SW480 (cell line): Measurements from ENCODE around the gene LIX1L.

ENCODE experiments used
- DNase-seq: peaks from one replicate; pipeline ENCODE4 v3.0.0-alpha.2; 2016; ENCODE audit warnings: low spot score

The LIX1L gene

DNA sequence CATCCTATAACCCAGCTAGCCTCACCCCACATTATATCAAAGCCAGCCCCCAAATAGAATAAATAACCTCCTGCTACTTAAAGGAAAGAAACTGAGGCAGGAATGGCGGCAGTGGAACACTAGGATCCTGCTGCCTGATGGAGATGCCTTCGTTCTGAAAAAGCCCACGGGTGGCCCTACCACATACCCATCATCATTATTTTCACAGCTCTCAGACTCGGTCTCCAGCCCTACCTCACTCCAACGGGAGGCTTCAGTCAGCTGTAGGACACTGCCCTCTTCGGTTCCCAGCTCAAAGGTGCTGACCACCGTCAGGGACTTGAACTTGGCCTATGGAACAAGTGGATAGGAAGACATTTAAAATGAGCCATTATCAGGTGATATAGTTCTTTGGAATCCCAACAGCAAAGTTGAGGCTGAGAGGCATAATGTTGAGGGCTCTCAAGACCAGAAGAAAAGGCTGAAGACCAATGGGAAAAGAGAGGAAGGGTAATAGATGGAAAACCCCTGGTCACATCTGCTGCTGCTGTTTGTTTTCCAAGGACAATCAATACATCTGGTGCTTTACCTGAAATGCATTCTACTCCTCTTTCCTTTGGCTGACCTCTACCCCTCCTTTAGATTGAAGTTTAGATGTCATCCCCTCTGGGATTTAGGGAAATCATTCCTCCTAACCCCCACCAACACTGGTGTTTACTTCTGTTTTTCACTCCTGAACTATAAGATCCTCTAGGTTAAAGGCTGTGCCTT, 64.3 kb downstream of the LIX1L start:
- DNase-seq = no peak

DNA sequence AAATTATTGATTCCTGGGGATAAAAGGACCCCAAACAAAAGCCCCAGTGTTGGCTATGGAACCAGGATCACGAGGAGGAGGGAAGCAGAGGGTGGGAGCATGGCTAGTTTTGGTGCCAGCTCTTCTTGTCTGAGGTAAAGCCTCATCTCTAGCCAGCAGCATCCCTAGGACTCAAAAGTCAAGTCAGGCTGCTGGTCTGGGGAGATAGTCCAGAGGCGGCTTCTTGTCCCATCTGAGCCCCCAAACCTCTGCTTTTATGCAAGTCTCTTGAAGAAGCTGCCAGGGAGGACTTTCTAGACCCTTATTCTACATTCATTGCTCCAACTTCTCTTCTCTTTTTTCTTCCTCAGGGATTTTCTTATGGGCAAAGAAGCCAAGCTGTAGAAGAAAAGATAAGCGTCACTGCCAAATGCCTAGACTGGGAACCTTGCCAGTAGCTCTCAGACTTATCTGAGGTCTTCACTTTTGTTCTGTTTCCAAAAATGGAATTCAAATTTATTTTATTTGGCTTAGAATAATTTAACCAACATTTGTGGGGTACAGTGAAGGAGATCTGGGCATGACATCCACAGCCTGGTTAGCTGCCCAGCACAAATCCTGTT, 65.2 kb downstream of the LIX1L start:
- DNase-seq = no peak

DNA sequence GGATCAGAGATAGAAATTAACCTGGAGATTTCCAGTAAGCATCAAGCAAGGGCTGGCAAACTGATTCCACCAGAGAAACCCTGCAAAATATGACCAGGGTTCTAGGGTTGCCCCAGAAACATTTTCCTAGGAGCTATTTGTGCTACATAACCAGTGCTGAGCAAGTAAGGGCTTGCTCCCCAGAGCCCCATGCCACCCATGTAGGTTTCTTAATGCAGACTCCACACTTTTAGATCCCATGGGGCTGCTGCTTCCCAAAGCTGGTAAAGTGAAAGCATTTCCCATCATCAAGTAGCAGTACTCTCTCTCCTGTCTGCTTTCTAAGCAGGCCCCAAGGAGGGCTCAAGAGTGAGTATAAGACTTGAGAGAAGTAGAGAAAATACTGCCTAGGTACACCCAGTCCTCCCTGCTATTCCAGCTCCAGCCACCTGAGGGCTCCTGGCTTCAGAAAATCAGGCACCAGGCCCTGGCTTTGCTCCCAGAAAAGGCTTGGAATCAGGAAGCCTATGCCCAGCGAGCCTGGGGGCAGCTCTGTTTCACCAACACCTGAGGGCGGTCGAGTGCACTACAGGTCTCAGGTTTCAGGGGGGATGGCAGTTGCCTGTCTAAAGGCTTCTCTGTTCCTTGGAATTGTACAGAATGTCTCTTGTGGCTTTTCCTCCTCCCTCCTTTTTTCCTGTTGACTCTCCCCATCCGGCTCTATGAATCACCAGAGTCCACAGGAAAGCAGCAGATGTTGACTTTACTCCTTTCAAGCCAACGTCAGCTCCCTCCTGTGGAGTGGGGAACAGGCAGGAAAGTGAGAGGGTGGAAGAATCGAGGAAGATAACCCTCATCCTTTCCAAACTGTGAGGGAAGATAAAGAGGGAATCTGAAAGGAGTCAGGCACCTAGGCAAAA, 66.0 kb downstream of the LIX1L start:
- peak; percentile 97 for DNase-seq

DNA sequence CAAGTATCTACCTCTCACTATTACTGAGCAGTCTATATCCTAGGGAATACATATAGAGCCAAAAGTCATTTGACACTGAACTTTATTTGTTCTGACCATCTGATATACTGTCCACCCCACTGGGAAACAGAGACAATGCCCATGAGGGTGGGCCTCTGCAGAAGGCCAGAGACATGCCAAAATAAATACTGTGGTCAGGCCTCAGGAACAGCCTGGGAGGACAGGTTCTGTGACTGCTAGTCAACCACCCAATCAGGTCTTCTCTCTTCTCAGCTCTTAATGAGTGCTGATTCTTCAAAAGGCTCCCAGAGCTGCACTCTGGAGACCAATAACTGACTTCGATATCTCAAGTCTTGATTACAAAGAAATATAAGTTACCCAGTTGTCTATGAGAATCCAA, 66.7 kb downstream of the LIX1L start:
- DNase-seq = no peak

DNA sequence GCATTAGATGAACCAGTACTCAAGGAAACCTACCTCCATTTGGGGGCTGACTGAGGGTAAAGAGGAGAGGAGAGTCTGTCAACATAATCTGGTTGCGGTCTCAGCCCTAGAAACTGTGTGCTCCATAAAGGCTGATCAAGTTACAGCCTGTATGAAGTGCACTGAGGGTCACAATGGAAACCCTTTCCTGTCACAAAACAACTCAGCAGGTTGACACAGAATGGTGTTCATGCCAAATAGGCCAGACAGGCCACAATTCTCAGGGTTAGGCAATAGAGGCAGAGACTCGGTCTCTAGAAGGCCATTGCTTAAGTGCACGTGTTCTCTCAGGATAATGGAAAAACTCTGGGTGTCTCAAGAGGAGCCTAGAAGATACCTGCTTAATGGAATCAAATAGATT, 68.1 kb downstream of the LIX1L start:
- no peak for DNase-seq

DNA sequence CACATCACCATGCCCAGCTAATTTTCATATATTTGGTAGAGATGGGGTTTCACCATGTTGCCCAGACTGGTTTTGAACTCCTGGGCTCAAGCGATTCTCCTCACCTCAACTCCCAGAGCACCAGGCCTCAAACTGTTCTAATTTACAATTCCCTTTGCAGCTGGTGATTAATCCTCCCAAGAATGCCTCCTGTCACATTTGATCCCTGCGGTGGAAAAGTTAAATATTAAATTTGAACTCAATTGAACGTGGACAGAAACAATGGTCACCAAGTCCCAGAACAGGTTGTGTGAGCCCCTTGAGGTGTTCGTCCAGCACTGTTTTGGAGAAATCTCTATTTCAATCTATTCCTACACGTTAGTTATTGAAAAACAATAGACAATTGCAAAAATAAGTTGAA, 70.2 kb downstream of the LIX1L start:
- DNase-seq = peak; percentile 32

DNA sequence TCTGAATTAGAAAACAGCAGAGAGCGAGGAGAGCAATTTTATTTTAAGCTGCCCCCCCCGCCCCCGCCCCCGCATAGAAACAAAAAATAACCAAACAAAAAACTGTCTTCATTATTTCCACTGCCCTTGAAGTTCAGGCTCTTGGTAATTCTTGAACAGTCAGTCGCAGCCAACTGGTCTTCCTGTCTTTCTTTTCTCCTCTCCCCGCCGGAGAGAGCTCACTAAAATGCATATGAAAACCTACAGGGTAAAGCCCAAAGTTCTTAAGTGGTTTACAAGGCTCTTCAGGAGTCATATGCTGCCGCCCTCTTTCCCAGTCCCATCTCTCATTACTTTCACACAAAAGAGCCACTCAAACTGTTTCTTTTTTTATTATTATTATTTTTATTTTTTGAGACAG, 71.0 kb downstream of the LIX1L start:
- DNase-seq = no peak

DNA sequence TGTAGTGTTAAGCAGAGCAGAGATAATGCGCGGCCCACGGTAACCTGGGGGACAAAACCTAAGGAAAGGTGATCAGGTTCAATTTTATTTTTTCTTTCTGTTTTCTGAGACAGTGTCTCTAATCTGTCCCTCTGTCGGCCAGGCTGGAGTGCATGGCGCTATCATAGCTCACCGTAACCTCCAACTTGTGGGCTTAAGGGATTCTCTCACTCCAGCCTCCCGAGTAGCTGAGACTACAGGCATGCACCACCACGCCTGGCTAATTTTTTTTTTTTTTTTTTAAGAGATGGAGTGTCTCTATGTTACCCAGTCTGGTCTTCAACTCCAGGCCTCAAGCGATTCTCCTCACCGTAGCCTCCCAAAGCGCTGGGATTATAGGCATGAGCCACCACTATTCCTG, 71.4 kb downstream of the LIX1L start:
- DNase-seq = no peak

DNA sequence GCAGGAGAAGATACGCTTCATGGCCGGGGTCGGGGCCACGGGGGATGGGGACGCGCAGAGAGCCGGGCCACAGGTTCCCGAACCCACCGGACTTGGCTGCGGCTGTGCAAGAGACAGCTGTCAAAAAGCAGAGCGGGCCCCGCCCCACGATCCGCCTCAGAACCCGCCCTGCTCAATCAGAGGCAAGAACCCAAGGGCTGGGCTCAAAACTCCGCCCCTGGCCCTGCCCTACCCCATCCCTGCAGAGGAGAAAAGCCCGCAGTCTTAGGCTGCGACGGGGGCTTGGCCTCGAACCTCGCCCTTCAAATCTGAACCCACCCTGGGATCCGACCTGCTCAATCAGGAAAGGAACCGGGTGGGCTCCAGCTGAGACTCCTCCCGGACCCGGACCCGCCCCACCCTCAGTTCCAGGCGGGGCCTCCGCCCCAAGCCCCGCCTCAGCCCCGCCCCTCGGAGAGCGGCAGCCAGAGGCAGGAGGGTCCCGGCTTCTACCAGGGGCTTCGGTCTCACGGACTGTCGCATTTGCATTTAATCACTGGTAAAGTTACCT, 72.0 kb downstream of the LIX1L start, which contains the start of gene ANKRD35:
TSS of gene ANKRD35 (minus strand) at position 129 of the 550 bp plus-strand sequence. CDS start at position 21, 108 bp downstream.
- peak; percentile 61 for DNase-seq

DNA sequence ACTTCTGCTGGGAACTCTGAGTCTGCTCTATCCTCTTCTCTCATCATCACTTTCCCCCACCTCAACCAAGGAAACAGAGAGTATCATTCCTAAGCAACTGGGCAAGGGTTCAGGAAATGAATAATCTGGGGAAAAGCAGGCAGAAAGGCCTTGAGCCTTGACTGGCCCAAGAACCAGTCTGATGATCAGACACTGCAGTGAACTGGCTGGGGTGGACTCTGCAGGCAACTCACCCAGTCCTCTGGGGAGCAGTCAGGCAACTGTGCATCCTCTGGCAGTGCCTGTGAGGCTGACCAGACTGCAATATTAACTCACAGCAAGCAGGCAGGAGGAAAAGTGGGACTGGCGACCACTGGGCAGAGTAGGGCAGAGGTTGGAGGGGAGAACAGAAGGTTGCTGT, 73.1 kb downstream of the LIX1L start:
- DNase-seq = no peak
